Measurements from ENCODE around the gene EEF1A2.

The EEF1A2 gene

GRCh38 chr20:63495167-63495720 is 3.6 kb downstream of the EEF1A2 start:
- CTCF ChIA-PET = interaction anchor here (1.0 to 3.1 kb wide), 8 partner anchors 10 to 53 kb away, joined by 3 to 16 read pairs (median 10); partner anchors contain the start of gene PTK6
- H3K27ac ChIP-seq (ENCODE audit: insufficient read depth in 1 of 2, low read depth in 1 of 2, low read length in 2 of 2, poor library complexity in 1 of 2, severe bottlenecking in 2 of 2) = no peak overlapping the region
- WGBS (ENCODE audit: insufficient coverage) = 94% methylated on average over 8 of the region's 8 CpGs
- POLR2A ChIA-PET = interaction anchor here (0.5 kb wide), 1 partner anchor 18 kb away, joined by 3 read pairs; no protein-coding TSS in a partner anchor
- H3K4me3 ChIP-seq (ENCODE audit: control insufficient read depth in 1 of 7, extremely low read depth in 1 of 7, insufficient read depth in 4 of 7, low read depth in 2 of 7, low read length in 6 of 7) = no peak overlapping the region
- H3K4me1 ChIP-seq (ENCODE audit: control extremely low read depth in 1 of 4, control insufficient read depth in 4 of 4, insufficient read depth in 4 of 4, low read length in 3 of 4) = peaks cover 0 to 16% (median 11%) of the 10 kb centered on the region in 4 experiments
- no peak for DNase-seq
- H3K9me3 ChIP-seq (ENCODE audit: control extremely low read depth in 1 of 5, control insufficient read depth in 4 of 5, insufficient read depth in 2 of 5, low read depth in 1 of 5, low read length in 4 of 5) = no peaks in the 10 kb centered on the region
- H3K36me3 ChIP-seq (ENCODE audit: control insufficient read depth in 4 of 4, insufficient read depth in 4 of 4, low read length in 3 of 4) = no peaks in the 10 kb centered on the region
- H3K27me3 ChIP-seq (replicated peaks in 2 of 5; ENCODE audit: control insufficient read depth in 4 of 5, insufficient read depth in 5 of 5, low read length in 4 of 5) = peaks cover 0 to 71% (median 11%) of the 10 kb centered on the region in 5 experiments

GRCh38 chr20:63494420-63495166 is 4.3 kb downstream of the EEF1A2 start:
- ChIA-PET POLR2A (no interaction called here), CTCF (interaction anchor here (1.0 kb wide), 1 partner anchor 49 kb away, joined by 3 read pairs; no protein-coding TSS in a partner anchor)

GRCh38 chr20:63494084-63494419 is 4.8 kb downstream of the EEF1A2 start:
- 89% methylated on average over 6 of the region's 7 CpGs for WGBS (ENCODE audit: insufficient coverage)
- Histone ChIP-seq H3K36me3 (ENCODE audit: control insufficient read depth in 4 of 4, insufficient read depth in 4 of 4, low read length in 3 of 4) (no peaks in the 10 kb centered on the region), H3K4me1 (ENCODE audit: control extremely low read depth in 1 of 4, control insufficient read depth in 4 of 4, insufficient read depth in 4 of 4, low read length in 3 of 4) (peaks cover 0 to 11% (median 7%) of the 10 kb centered on the region in 4 experiments), H3K9me3 (ENCODE audit: control extremely low read depth in 1 of 5, control insufficient read depth in 4 of 5, insufficient read depth in 2 of 5, low read depth in 1 of 5, low read length in 4 of 5) (no peaks in the 10 kb centered on the region), H3K27ac (ENCODE audit: insufficient read depth in 1 of 2, low read depth in 1 of 2, low read length in 2 of 2, poor library complexity in 1 of 2, severe bottlenecking in 2 of 2) (no peak overlapping the region), H3K4me3 (ENCODE audit: control insufficient read depth in 1 of 7, extremely low read depth in 1 of 7, insufficient read depth in 4 of 7, low read depth in 2 of 7, low read length in 6 of 7) (no peak overlapping the region), H3K27me3 (replicated peaks in 2 of 5; ENCODE audit: control insufficient read depth in 4 of 5, insufficient read depth in 5 of 5, low read length in 4 of 5) (peaks cover 0 to 71% (median 11%) of the 10 kb centered on the region in 5 experiments)
- DNase-seq = no peak
- ChIA-PET POLR2A (no interaction called here), CTCF (interaction anchor here (1.0 to 1.1 kb wide), 2 partner anchors 10 to 13 kb away, joined by 3 read pairs; no protein-coding TSS in a partner anchor)

More at GRCh38 chr20:63494420-63495166, 4.3 kb downstream of the EEF1A2 start:
- 90% methylated on average over 49 of the region's 51 CpGs for WGBS (ENCODE audit: insufficient coverage)
- no peak overlapping the region for H3K4me3 ChIP-seq (ENCODE audit: control insufficient read depth in 1 of 7, extremely low read depth in 1 of 7, insufficient read depth in 4 of 7, low read depth in 2 of 7, low read length in 6 of 7)
- H3K27me3 ChIP-seq (replicated peaks in 2 of 5; ENCODE audit: control insufficient read depth in 4 of 5, insufficient read depth in 5 of 5, low read length in 4 of 5) = peaks cover 0 to 69% (median 11%) of the 10 kb centered on the region in 5 experiments
- H3K4me1 ChIP-seq (ENCODE audit: control extremely low read depth in 1 of 4, control insufficient read depth in 4 of 4, insufficient read depth in 4 of 4, low read length in 3 of 4) = peaks cover 0 to 14% (median 11%) of the 10 kb centered on the region in 4 experiments
- no peaks in the 10 kb centered on the region for H3K9me3 ChIP-seq (ENCODE audit: control extremely low read depth in 1 of 5, control insufficient read depth in 4 of 5, insufficient read depth in 2 of 5, low read depth in 1 of 5, low read length in 4 of 5)
- no peak overlapping the region for H3K27ac ChIP-seq (ENCODE audit: insufficient read depth in 1 of 2, low read depth in 1 of 2, low read length in 2 of 2, poor library complexity in 1 of 2, severe bottlenecking in 2 of 2)
- DNase-seq = no peak
- H3K36me3 ChIP-seq (ENCODE audit: control insufficient read depth in 4 of 4, insufficient read depth in 4 of 4, low read length in 3 of 4) = no peaks in the 10 kb centered on the region

- POLR2A ChIA-PET = interaction anchor here (0.6 kb wide), 1 partner anchor 495 kb away, joined by 4 read pairs; no protein-coding TSS in a partner anchor
- H3K4me1 ChIP-seq (ENCODE audit: control extremely low read depth in 1 of 4, control insufficient read depth in 4 of 4, insufficient read depth in 4 of 4, low read length in 3 of 4) = peaks cover 0 to 11% (median 7%) of the 10 kb centered on the region in 4 experiments
- H3K27me3 ChIP-seq (replicated peaks in 2 of 5; ENCODE audit: control insufficient read depth in 4 of 5, insufficient read depth in 5 of 5, low read length in 4 of 5) = peaks cover 0 to 75% (median 14%) of the 10 kb centered on the region in 5 experiments
- no peaks in the 10 kb centered on the region for H3K9me3 ChIP-seq (ENCODE audit: control extremely low read depth in 1 of 5, control insufficient read depth in 4 of 5, insufficient read depth in 2 of 5, low read depth in 1 of 5, low read length in 4 of 5)
- H3K36me3 ChIP-seq (ENCODE audit: control insufficient read depth in 4 of 4, insufficient read depth in 4 of 4, low read length in 3 of 4) = no peaks in the 10 kb centered on the region
- DNase-seq = no peak
- WGBS (ENCODE audit: insufficient coverage) = 81% methylated on average over 13 of the region's 13 CpGs
- H3K4me3 ChIP-seq (ENCODE audit: control insufficient read depth in 1 of 7, extremely low read depth in 1 of 7, insufficient read depth in 4 of 7, low read depth in 2 of 7, low read length in 6 of 7) = no peak overlapping the region
- CTCF ChIA-PET = interaction anchor here (1.0 to 1.1 kb wide), 2 partner anchors 10 to 12 kb away, joined by 3 read pairs; no protein-coding TSS in a partner anchor
- H3K27ac ChIP-seq (ENCODE audit: insufficient read depth in 1 of 2, low read depth in 1 of 2, low read length in 2 of 2, poor library complexity in 1 of 2, severe bottlenecking in 2 of 2) = no peak overlapping the region
These were observed 5.3 kb downstream of the EEF1A2 start for GRCh38 chr20:63493563-63494020.

GRCh38 chr20:63492982-63493381 is 5.9 kb downstream of the EEF1A2 start:
- no peaks in the 10 kb centered on the region for H3K36me3 ChIP-seq (ENCODE audit: control insufficient read depth in 4 of 4, insufficient read depth in 4 of 4, low read length in 3 of 4)
- 88% methylated on average over 10 of the region's 14 CpGs for WGBS (ENCODE audit: insufficient coverage)
- POLR2A ChIA-PET = interaction anchor here (0.6 kb wide), 1 partner anchor 496 kb away, joined by 4 read pairs; no protein-coding TSS in a partner anchor
- no peak overlapping the region for H3K27ac ChIP-seq (ENCODE audit: insufficient read depth in 1 of 2, low read depth in 1 of 2, low read length in 2 of 2, poor library complexity in 1 of 2, severe bottlenecking in 2 of 2)
- no peak for DNase-seq
- H3K27me3 ChIP-seq (replicated peaks in 2 of 5; ENCODE audit: control insufficient read depth in 4 of 5, insufficient read depth in 5 of 5, low read length in 4 of 5) = peaks cover 0 to 73% (median 14%) of the 10 kb centered on the region in 5 experiments
- H3K9me3 ChIP-seq (ENCODE audit: control extremely low read depth in 1 of 5, control insufficient read depth in 4 of 5, insufficient read depth in 2 of 5, low read depth in 1 of 5, low read length in 4 of 5) = no peaks in the 10 kb centered on the region
- CTCF ChIA-PET = interaction anchor here (1.0 to 1.1 kb wide), 2 partner anchors 9 to 12 kb away, joined by 3 read pairs; no protein-coding TSS in a partner anchor
- no peak overlapping the region for H3K4me3 ChIP-seq (ENCODE audit: control insufficient read depth in 1 of 7, extremely low read depth in 1 of 7, insufficient read depth in 4 of 7, low read depth in 2 of 7, low read length in 6 of 7)
- H3K4me1 ChIP-seq (ENCODE audit: control extremely low read depth in 1 of 4, control insufficient read depth in 4 of 4, insufficient read depth in 4 of 4, low read length in 3 of 4) = peaks cover 0 to 8% (median 5%) of the 10 kb centered on the region in 4 experiments

GRCh38 chr20:63492518-63492917 is 6.4 kb downstream of the EEF1A2 start:
- no peaks in the 10 kb centered on the region for H3K36me3 ChIP-seq (ENCODE audit: control insufficient read depth in 4 of 4, insufficient read depth in 4 of 4, low read length in 3 of 4)
- no peaks in the 10 kb centered on the region for H3K9me3 ChIP-seq (ENCODE audit: control extremely low read depth in 1 of 5, control insufficient read depth in 4 of 5, insufficient read depth in 2 of 5, low read depth in 1 of 5, low read length in 4 of 5)
- H3K27me3 ChIP-seq (replicated peaks in 2 of 5; ENCODE audit: control insufficient read depth in 4 of 5, insufficient read depth in 5 of 5, low read length in 4 of 5) = peaks cover 0 to 73% (median 14%) of the 10 kb centered on the region in 5 experiments
- H3K4me3 ChIP-seq (ENCODE audit: control insufficient read depth in 1 of 7, extremely low read depth in 1 of 7, insufficient read depth in 4 of 7, low read depth in 2 of 7, low read length in 6 of 7) = no peak overlapping the region
- WGBS (ENCODE audit: insufficient coverage) = 100% methylated on average over 2 of the region's 2 CpGs
- no peak overlapping the region for H3K27ac ChIP-seq (ENCODE audit: insufficient read depth in 1 of 2, low read depth in 1 of 2, low read length in 2 of 2, poor library complexity in 1 of 2, severe bottlenecking in 2 of 2)
- CTCF ChIA-PET = no interaction called here
- H3K4me1 ChIP-seq (ENCODE audit: control extremely low read depth in 1 of 4, control insufficient read depth in 4 of 4, insufficient read depth in 4 of 4, low read length in 3 of 4) = peaks cover 0 to 6% (median 4%) of the 10 kb centered on the region in 4 experiments
- POLR2A ChIA-PET = no interaction called here
- no peak for DNase-seq

Data from common myeloid progenitor, CD34-positive (primary cell).